GM23248 (cell line): ENCODE measurements around the gene LAMA4. TPM values are rescaled to one million over a fixed set of nuclear protein-coding genes. Genes with fewer than 3 reads are reported as not detected.

ENCODE experiments used
- DNase-seq: peaks from one replicate; pipeline ENCODE4 v3.0.0-alpha.2; 2015
- H2AFZ ChIP-seq: fragments of 200-600 bp; sonication (generic); 2 replicates; pipeline ENCODE4 v1.6.1; 2016; ENCODE audit warnings: antibody characterized with exemption
- H3F3A ChIP-seq: fragments of 200-600 bp; sonication (generic); 2 replicates; pipeline ENCODE4 v1.6.1; 2016; ENCODE audit warnings: mild to moderate bottlenecking, antibody characterized with exemption, mixed run types; ENCODE audit not compliant: insufficient read depth
- H3K27ac ChIP-seq: fragments of 200-600 bp; sonication (generic); 2 replicates; pipeline ENCODE4 v1.5.1; 2016; ENCODE audit warnings: mild to moderate bottlenecking
- H3K27me3 ChIP-seq: fragments of 200-600 bp; sonication (generic); replicated peaks from 2 replicates; pipeline ENCODE4 v1.6.1; 2016; ENCODE audit warnings: mild to moderate bottlenecking; ENCODE audit not compliant: insufficient read depth
- H3K36me3 ChIP-seq: fragments of 200-600 bp; sonication (generic); 2 replicates; pipeline ENCODE4 v1.6.1; 2016; ENCODE audit warnings: low read depth, mild to moderate bottlenecking
- H3K4me1 ChIP-seq: fragments of 200-600 bp; sonication (generic); 2 replicates; pipeline ENCODE4 v1.6.1; 2016; ENCODE audit warnings: mild to moderate bottlenecking; ENCODE audit not compliant: insufficient read depth
- H3K4me2 ChIP-seq: fragments of 200-600 bp; sonication (generic); one replicate; pipeline ENCODE4 v1.6.1; 2016; ENCODE audit warnings: mild to moderate bottlenecking; ENCODE audit not compliant: unreplicated experiment
- H3K4me3 ChIP-seq: fragments of 200-600 bp; sonication (generic); 2 replicates; pipeline ENCODE4 v1.5.1; 2016; ENCODE audit warnings: mild to moderate bottlenecking
- H3K79me2 ChIP-seq: fragments of 200-600 bp; sonication (generic); 2 replicates; pipeline ENCODE4 v1.6.1; 2016; ENCODE audit warnings: mild to moderate bottlenecking; ENCODE audit not compliant: insufficient read depth
- H3K9ac ChIP-seq: fragments of 200-600 bp; sonication (generic); 2 replicates; pipeline ENCODE4 v1.6.1; 2016; ENCODE audit warnings: mild to moderate bottlenecking
- H3K9me2 ChIP-seq: fragments of 200-600 bp; sonication (generic); 2 replicates; pipeline ENCODE4 v1.6.1; 2016; ENCODE audit warnings: mixed run types, mild to moderate bottlenecking, moderate library complexity; ENCODE audit not compliant: insufficient read depth
- H3K9me3 ChIP-seq: fragments of 200-600 bp; sonication (generic); one replicate; pipeline ENCODE4 v1.6.1; 2017; ENCODE audit warnings: low read depth
- H4K20me1 ChIP-seq: fragments of 200-600 bp; sonication (generic); 2 replicates; pipeline ENCODE4 v1.6.0; 2016; ENCODE audit not compliant: insufficient read depth
- EZH2 ChIP-seq: fragments of 200-600 bp; sonication (generic); IDR thresholded peaks from 2 replicates; pipeline ENCODE4 v1.6.1; 2018; ENCODE audit warnings: antibody characterized with exemption, mild to moderate bottlenecking; ENCODE audit not compliant: insufficient read depth, poor library complexity, severe bottlenecking
- EZH2phosphoT487 ChIP-seq: fragments of 200-600 bp; sonication (generic); IDR thresholded peaks from 2 replicates; pipeline ENCODE4 v1.6.1; 2018; ENCODE audit warnings: antibody characterized with exemption, moderate library complexity, mild to moderate bottlenecking, low read depth; ENCODE audit not compliant: insufficient read depth
- WGBS, 2 experiments: methylation state at CpG; one replicate each; pipeline ENCODE4 v1.1.6; 2015 to 2017; ENCODE audit warnings: low lambda C conversion rate in 2 of 2, low coverage in 1 of 2; ENCODE audit errors: missing lambda C conversion rate in 2 of 2; 5-methylcytosine and 5-hydroxymethylcytosine counted together
- in situ Hi-C: fragments of 300-500 bp; cut with MboI; formaldehyde crosslinking; loops from 2 replicates; pipeline ENCODE4 v1.15.0; 2020
- polyA plus RNA-seq: library from polyadenylated mRNA; unstranded; fragments of >200 nt; fragmentation: Nextera tagmentation; extraction: Ambion mirVana; gene quantifications from 2 replicates; pipeline ENCODE4 v1.2.1, GENCODE V29; 2016
- total RNA-seq: library from RNA; depleted of rRNA; stranded (reverse); fragments of >200 nt; shearing (Covaris generic); gene quantifications from 2 replicates; pipeline ENCODE4 v1.2.3, GENCODE V29; 2014

Gene LAMA4
- total and polyA plus RNA-seq, 2 experiments from 2014 or later: 331 to 429 TPM

GRCh38 chr6:112153926-112154607 lies 100.3 kb downstream of the LAMA4 start:
- Histone ChIP-seq H3K4me1 (peaks cover 78% of the 10 kb centered on the region), H3K79me2 (no peaks in the 10 kb centered on the region), H3K27me3 (no peaks in the 10 kb centered on the region), H3F3A (peaks cover 97% of the 10 kb centered on the region), H3K9me3 (no peaks in the 10 kb centered on the region), H3K27ac (peak overlapping the region; percentile 92), H3K36me3 (peaks cover 89% of the 10 kb centered on the region), H3K9me2 (no peaks in the 10 kb centered on the region), H3K4me3 (peak overlapping the region; percentile 11; the same call in 1 of the 2 replicates), H4K20me1 (no peaks in the 10 kb centered on the region), H2AFZ (no peak overlapping the region), H3K9ac (peak overlapping the region; percentile 69), H3K4me2 (peak overlapping the region; percentile 58)
- no peak for TF ChIP-seq EZH2phosphoT487
- no peak for TF ChIP-seq EZH2
- WGBS, 2 experiments: 2 to 4% methylated on average over 5 of the region's 5 CpGs
- in situ Hi-C loops: no loop called here
- peak; percentile 92 for DNase-seq

- Histone ChIP-seq H3K27ac (peak overlapping the region; percentile 92), H3K4me1 (peaks cover 59% of the 10 kb centered on the region), H3K36me3 (peaks cover 89% of the 10 kb centered on the region), H4K20me1 (no peaks in the 10 kb centered on the region), H3K9me3 (no peaks in the 10 kb centered on the region), H3K4me3 (no peak overlapping the region), H3F3A (peaks cover 90% of the 10 kb centered on the region), H3K9ac (peak overlapping the region; percentile 65), H3K79me2 (no peaks in the 10 kb centered on the region), H3K4me2 (peak overlapping the region; percentile 42), H2AFZ (peak overlapping the region; percentile 32; the same call in 1 of the 2 replicates), H3K27me3 (no peaks in the 10 kb centered on the region), H3K9me2 (no peaks in the 10 kb centered on the region)
- in situ Hi-C loops: no loop called here
- TF ChIP-seq EZH2 (no peak), EZH2phosphoT487 (no peak)
- peak; percentile 85 for DNase-seq
- 3 to 9% methylated on average over 5 of the region's 5 CpGs for WGBS, 2 experiments
Measured at GRCh38 chr6:112150363-112150762, 104.0 kb downstream of the LAMA4 start.

- Histone ChIP-seq H3K4me2 (peak overlapping the region; percentile 42), H3K4me1 (peaks cover 54% of the 10 kb centered on the region)
Measured at GRCh38 chr6:112149719-112150263, 104.6 kb downstream of the LAMA4 start.

GRCh38 chr6:112149236-112149635 lies 105.1 kb downstream of the LAMA4 start:
- no peaks in the 10 kb centered on the region for H3K79me2 ChIP-seq
- peak overlapping the region; percentile 65 for H3K9ac ChIP-seq
- 15 to 22% methylated on average over 1 of the region's 1 CpG for WGBS, 2 experiments
- H3K9me2 ChIP-seq: no peaks in the 10 kb centered on the region
- peaks cover 89% of the 10 kb centered on the region for H3F3A ChIP-seq
- H2AFZ ChIP-seq: no peak overlapping the region
- no peak for TF ChIP-seq EZH2phosphoT487
- no peak for TF ChIP-seq EZH2
- H3K4me2 ChIP-seq: peak overlapping the region; percentile 0
- in situ Hi-C loops: no loop called here
- H3K27me3 ChIP-seq: no peaks in the 10 kb centered on the region
- H3K4me1 ChIP-seq: peaks cover 54% of the 10 kb centered on the region
- H3K27ac ChIP-seq: peak overlapping the region; percentile 92
- H3K9me3 ChIP-seq: no peaks in the 10 kb centered on the region
- no peak overlapping the region for H3K4me3 ChIP-seq
- no peaks in the 10 kb centered on the region for H4K20me1 ChIP-seq
- H3K36me3 ChIP-seq: peaks cover 90% of the 10 kb centered on the region
- no peak for DNase-seq

More at GRCh38 chr6:112149719-112150263, 104.6 kb downstream of the LAMA4 start:
- peak; percentile 84 for DNase-seq
- H3F3A ChIP-seq: peaks cover 89% of the 10 kb centered on the region
- H3K27me3 ChIP-seq: no peaks in the 10 kb centered on the region
- no peak for TF ChIP-seq EZH2
- TF ChIP-seq EZH2phosphoT487: no peak
- no peaks in the 10 kb centered on the region for H4K20me1 ChIP-seq
- WGBS, 2 experiments: 7 to 10% methylated on average over 4 of the region's 4 CpGs
- H3K9ac ChIP-seq: peak overlapping the region; percentile 65
- H3K9me3 ChIP-seq: no peaks in the 10 kb centered on the region
- H2AFZ ChIP-seq: no peak overlapping the region
- no peaks in the 10 kb centered on the region for H3K9me2 ChIP-seq
- peaks cover 89% of the 10 kb centered on the region for H3K36me3 ChIP-seq
- no peaks in the 10 kb centered on the region for H3K79me2 ChIP-seq
- H3K27ac ChIP-seq: peak overlapping the region; percentile 92
- no peak overlapping the region for H3K4me3 ChIP-seq
- in situ Hi-C loops: no loop called here
